Suprapubic skin (tissue), 4 donors: ENCODE data around the gene EDAR. TPM values are rescaled to one million over a fixed set of nuclear protein-coding genes. Genes with fewer than 3 reads are reported as not detected.
A peak's percentile ranks its signal among the peaks of the same experiment; 100 is the strongest.

Source experiments
- DNase-seq, 2 donors: peaks; one replicate each; pipeline ENCODE4 v3.0.0-alpha.2; 2019; ENCODE audit warnings: low spot score in 2 of 2
- H3K27ac ChIP-seq: fragments of 200-600 bp; sonication (generic); one replicate; pipeline ENCODE4 v1.5.1; 2019
- H3K27me3 ChIP-seq: fragments of 200-600 bp; sonication (generic); one replicate; pipeline ENCODE4 v1.5.1; 2019
- H3K36me3 ChIP-seq: fragments of 200-600 bp; sonication (generic); one replicate; pipeline ENCODE4 v1.5.1; 2019
- H3K4me1 ChIP-seq: fragments of 200-600 bp; sonication (generic); one replicate; pipeline ENCODE4 v1.5.1; 2019
- H3K4me3 ChIP-seq: fragments of 200-600 bp; sonication (generic); one replicate; pipeline ENCODE4 v1.5.1; 2019; ENCODE audit warnings: mild to moderate bottlenecking
- H3K9me3 ChIP-seq: fragments of 200-600 bp; sonication (generic); one replicate; pipeline ENCODE4 v1.5.1; 2019
- EP300 ChIP-seq: sonication (generic); formaldehyde crosslinking; IDR thresholded peaks from one replicate; pipeline ENCODE4 v1.6.1; 2017; ENCODE audit warnings: antibody characterized with exemption
- POLR2A ChIP-seq, 2 donors: fragments of 450-650 bp; IDR thresholded peaks; one replicate each; pipeline ENCODE4 v1.6.1; 2017; ENCODE audit warnings: antibody characterized with exemption in 2 of 2, mild to moderate bottlenecking in 2 of 2, moderate library complexity in 2 of 2
- POLR2AphosphoS5 ChIP-seq, 3 donors: sonication (generic); formaldehyde crosslinking; IDR thresholded peaks; one replicate each; pipeline ENCODE4 v1.6.1; 2017; ENCODE audit warnings: antibody characterized with exemption in 3 of 3
- WGBS: methylation state at CpG from one replicate; pipeline ENCODE4 v1.1.5; 2018; 5-methylcytosine and 5-hydroxymethylcytosine counted together
- total RNA-seq, 4 donors: library from RNA; depleted of rRNA; stranded (reverse); fragments of >200 nt; gene quantifications; one replicate each; pipeline ENCODE4 v1.1.0, GENCODE V29; 2016
- TF ChIP-seq, protein P1 (sequence below), 2 donors: fragments of 200-600 bp in 1 of 2; fragments of 450-650 bp in 1 of 2; sonication (generic) in 1 of 2; IDR thresholded peaks; one replicate each; pipeline ENCODE4 v1.5.1; 2016 to 2019; ENCODE audit warnings: antibody characterized with exemption in 2 of 2, mild to moderate bottlenecking in 1 of 2, moderate library complexity in 1 of 2

EDAR gene
- total RNA-seq, 4 donors from 2014 or later = 1.5 to 4.3 (median 2.2) TPM

DNA sequence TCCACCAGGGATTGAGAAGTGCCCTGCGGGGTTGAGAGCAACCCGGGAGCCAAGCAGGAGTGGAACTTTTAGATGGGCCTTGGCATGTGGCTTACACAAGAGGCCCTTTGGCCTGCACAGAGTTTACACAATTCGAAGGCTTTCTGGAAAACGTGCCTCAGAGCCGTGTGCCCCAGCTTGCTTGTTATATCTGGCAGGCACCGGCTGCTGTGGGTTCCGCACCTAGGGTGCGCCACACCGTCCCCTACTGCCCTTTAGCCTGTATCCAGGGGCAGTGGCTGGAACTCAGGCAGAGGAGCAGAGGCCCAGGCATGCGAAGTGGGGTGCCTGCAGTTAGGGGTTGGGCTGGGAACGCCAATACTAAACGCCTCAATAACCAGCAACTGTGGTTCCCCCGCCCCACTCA is 32.9 kb upstream of the EDAR start:
- WGBS = 79% methylated on average over 13 of the region's 13 CpGs
- Histone ChIP-seq H3K4me3 (no peak overlapping the region), H3K4me1 (peaks cover 4% of the 10 kb centered on the region), H3K27me3 (peaks cover 10% of the 10 kb centered on the region), H3K27ac (no peak overlapping the region), H3K9me3 (no peaks in the 10 kb centered on the region), H3K36me3 (no peaks in the 10 kb centered on the region)
- no peak for DNase-seq
- TF ChIP-seq POLR2AphosphoS5 (IDR thresholded peaks at IDR 0.05) (no peak), EP300 (no peak), POLR2A (IDR thresholded peaks at IDR 0.05) (no peak)
- TF ChIP-seq, protein P1, sequence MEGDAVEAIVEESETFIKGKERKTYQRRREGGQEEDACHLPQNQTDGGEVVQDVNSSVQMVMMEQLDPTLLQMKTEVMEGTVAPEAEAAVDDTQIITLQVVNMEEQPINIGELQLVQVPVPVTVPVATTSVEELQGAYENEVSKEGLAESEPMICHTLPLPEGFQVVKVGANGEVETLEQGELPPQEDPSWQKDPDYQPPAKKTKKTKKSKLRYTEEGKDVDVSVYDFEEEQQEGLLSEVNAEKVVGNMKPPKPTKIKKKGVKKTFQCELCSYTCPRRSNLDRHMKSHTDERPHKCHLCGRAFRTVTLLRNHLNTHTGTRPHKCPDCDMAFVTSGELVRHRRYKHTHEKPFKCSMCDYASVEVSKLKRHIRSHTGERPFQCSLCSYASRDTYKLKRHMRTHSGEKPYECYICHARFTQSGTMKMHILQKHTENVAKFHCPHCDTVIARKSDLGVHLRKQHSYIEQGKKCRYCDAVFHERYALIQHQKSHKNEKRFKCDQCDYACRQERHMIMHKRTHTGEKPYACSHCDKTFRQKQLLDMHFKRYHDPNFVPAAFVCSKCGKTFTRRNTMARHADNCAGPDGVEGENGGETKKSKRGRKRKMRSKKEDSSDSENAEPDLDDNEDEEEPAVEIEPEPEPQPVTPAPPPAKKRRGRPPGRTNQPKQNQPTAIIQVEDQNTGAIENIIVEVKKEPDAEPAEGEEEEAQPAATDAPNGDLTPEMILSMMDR (IDR thresholded peaks at IDR 0.05) = no peak

DNA sequence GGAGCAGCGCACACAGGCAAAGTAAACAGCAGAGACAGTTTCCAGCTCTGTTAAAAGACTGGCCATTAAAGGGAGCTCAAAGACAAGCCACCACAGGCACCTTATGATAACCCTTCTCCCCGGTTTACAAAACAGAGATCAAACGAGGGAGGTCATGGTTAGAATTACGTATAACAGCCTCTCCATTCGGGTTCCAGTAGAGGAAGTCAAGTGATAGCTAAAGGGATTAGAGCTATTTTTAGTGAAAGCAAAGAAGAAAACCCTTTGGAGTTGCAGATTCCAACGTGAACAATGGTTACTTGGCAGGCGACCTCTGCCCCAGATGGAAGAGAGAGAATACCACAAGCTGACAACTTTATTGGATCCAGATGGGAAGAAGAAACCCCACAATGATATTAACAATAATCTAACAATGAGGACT is 31.2 kb upstream of the EDAR start:
- H3K27ac ChIP-seq = no peak overlapping the region
- DNase-seq = no peak
- 37% methylated on average over 7 of the region's 7 CpGs for WGBS
- H3K27me3 ChIP-seq = peaks cover 10% of the 10 kb centered on the region
- H3K9me3 ChIP-seq = no peaks in the 10 kb centered on the region
- peaks cover 4% of the 10 kb centered on the region for H3K4me1 ChIP-seq
- TF ChIP-seq, protein P1 (IDR thresholded peaks at IDR 0.05) = no peak
- TF ChIP-seq POLR2A (IDR thresholded peaks at IDR 0.05) = no peak
- no peak for TF ChIP-seq POLR2AphosphoS5 (IDR thresholded peaks at IDR 0.05)
- TF ChIP-seq EP300 = no peak
- H3K4me3 ChIP-seq = no peak overlapping the region
- H3K36me3 ChIP-seq = no peaks in the 10 kb centered on the region

DNA sequence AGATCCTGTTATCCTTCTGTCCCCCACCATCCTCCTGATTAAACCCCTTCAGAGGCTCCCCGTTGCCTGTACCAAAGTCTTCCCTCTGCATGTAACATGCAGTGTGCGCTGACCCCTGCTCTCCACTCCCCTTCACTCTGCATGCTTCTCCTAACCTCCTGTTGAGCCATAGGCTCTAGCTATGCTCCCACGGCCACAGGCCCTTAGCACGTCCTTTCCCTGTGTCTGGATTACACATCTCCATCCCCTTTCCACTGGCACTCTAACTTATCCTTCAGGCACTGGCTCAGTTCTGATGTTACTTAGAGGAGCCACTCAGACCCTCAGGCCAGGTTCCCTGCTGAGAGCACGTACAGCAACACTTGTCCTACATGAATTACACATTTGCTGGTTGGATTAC is 29.4 kb upstream of the EDAR start:
- no peak overlapping the region for H3K27ac ChIP-seq
- no peak overlapping the region for H3K4me3 ChIP-seq
- 90% methylated on average over 5 of the region's 5 CpGs for WGBS
- peak in 1 of 2 donors; percentile 7 for DNase-seq
- peaks cover 4% of the 10 kb centered on the region for H3K4me1 ChIP-seq
- H3K27me3 ChIP-seq = peaks cover 10% of the 10 kb centered on the region
- H3K9me3 ChIP-seq = no peaks in the 10 kb centered on the region
- H3K36me3 ChIP-seq = no peaks in the 10 kb centered on the region
- TF ChIP-seq, protein P1 (IDR thresholded peaks at IDR 0.05) = no peak
- TF ChIP-seq EP300 (no peak), POLR2AphosphoS5 (IDR thresholded peaks at IDR 0.05) (no peak)

DNA sequence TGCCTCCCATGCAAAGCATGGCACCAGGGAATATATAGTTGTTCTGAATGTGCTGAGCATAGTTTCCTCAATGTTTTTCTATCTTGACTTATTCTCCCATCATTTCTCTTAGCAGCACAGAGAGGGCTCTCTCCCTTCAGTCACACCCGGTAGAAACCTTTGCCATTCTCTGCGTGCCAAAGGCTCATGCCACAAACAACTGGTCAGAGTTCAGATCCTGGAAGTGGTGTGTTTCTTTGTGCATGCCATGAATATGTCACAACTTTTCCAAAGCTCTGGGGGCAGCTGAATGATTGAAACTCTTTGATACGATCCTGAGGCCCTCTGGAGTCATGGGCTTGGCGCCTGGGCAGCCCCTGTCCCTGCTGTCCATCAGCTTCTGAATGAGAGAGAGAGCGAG is 28.0 kb upstream of the EDAR start:
- no peaks in the 10 kb centered on the region for H3K9me3 ChIP-seq
- WGBS = 65% methylated on average over 5 of the region's 5 CpGs
- H3K27ac ChIP-seq = no peak overlapping the region
- H3K36me3 ChIP-seq = no peaks in the 10 kb centered on the region
- H3K4me3 ChIP-seq = no peak overlapping the region
- H3K4me1 ChIP-seq = peaks cover 4% of the 10 kb centered on the region
- peaks cover 10% of the 10 kb centered on the region for H3K27me3 ChIP-seq
- TF ChIP-seq, protein P1 (IDR thresholded peaks at IDR 0.05) = no peak
- TF ChIP-seq EP300 (no peak), POLR2A (IDR thresholded peaks at IDR 0.05) (no peak)
- no peak for DNase-seq

DNA sequence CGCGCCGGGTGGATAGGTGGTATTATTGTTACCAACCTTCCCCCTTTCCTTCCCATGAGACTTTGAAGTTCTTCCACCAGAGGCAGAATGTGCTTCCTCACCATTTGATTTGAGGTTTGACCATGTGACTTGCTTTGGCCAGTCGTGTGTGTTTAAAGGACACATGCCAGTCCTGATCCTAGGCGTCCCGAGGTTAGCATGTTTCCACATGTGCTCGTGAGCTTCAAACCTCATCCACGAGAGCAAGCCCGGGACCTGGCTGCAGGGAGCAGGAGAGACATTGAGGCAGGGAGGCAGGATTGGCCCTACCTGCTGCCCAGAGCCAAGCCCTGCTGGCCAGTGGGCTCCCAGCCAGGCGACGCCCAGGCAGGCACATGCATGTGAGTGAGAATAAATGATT is 27.4 kb upstream of the EDAR start:
- H3K4me1 ChIP-seq = peaks cover 4% of the 10 kb centered on the region
- no peaks in the 10 kb centered on the region for H3K36me3 ChIP-seq
- 91% methylated on average over 11 of the region's 11 CpGs for WGBS
- H3K9me3 ChIP-seq = no peaks in the 10 kb centered on the region
- H3K27ac ChIP-seq = no peak overlapping the region
- no peak for DNase-seq
- TF ChIP-seq, protein P1 (IDR thresholded peaks at IDR 0.05) = no peak
- no peak for TF ChIP-seq EP300
- TF ChIP-seq POLR2AphosphoS5 (IDR thresholded peaks at IDR 0.05) = no peak
- TF ChIP-seq POLR2A (IDR thresholded peaks at IDR 0.05) = no peak
- peaks cover 10% of the 10 kb centered on the region for H3K27me3 ChIP-seq
- H3K4me3 ChIP-seq = no peak overlapping the region
